Lower leg skin (tissue), 4 donors: ENCODE results near the gene DLG2. TPM values are rescaled to one million over a fixed set of nuclear protein-coding genes. Genes with fewer than 3 reads are reported as not detected.

Experiments used
- DNase-seq, 2 donors: peaks; one replicate each; pipeline ENCODE4 v3.0.0-alpha.2; 2019; ENCODE audit warnings: low spot score in 2 of 2
- H3K4me3 ChIP-seq: fragments of 200-600 bp; sonication (generic); 2 replicates; pipeline ENCODE4 v1.5.1; 2017; ENCODE audit warnings: mild to moderate bottlenecking, low read depth; ENCODE audit not compliant: poor library complexity, severe bottlenecking
- POLR2A ChIP-seq, 2 donors: fragments of 450-650 bp; IDR thresholded peaks; one replicate each; pipeline ENCODE4 v1.6.1; 2016 to 2017; ENCODE audit warnings: antibody characterized with exemption in 2 of 2, mild to moderate bottlenecking in 1 of 2, moderate library complexity in 1 of 2
- WGBS, 2 donors: methylation state at CpG; one replicate each; pipeline ENCODE4 v1.1.5; 2018; 5-methylcytosine and 5-hydroxymethylcytosine counted together
- intact Hi-C: fragments of 100-400 bp; cut with DNase I; formaldehyde crosslinking; loops from one replicate; pipeline ENCODE4 v1.15.0; 2023; ENCODE audit warnings: low total_unique reads
- total RNA-seq, 4 donors: library from RNA; depleted of rRNA; stranded (reverse); fragments of >200 nt; gene quantifications; one replicate each; pipeline ENCODE4 v1.1.0, GENCODE V29; 2016
- TF ChIP-seq, protein P1 (sequence below), 3 donors: fragments of 450-650 bp; IDR thresholded peaks; one replicate each; pipeline ENCODE4 v1.5.1; 2016; ENCODE audit warnings: antibody characterized with exemption in 3 of 3, mild to moderate bottlenecking in 3 of 3, moderate library complexity in 2 of 3

DLG2 gene
- total RNA-seq, 4 donors from 2014 or later: 37.6 to 68.3 (median 46.0) TPM

DNA sequence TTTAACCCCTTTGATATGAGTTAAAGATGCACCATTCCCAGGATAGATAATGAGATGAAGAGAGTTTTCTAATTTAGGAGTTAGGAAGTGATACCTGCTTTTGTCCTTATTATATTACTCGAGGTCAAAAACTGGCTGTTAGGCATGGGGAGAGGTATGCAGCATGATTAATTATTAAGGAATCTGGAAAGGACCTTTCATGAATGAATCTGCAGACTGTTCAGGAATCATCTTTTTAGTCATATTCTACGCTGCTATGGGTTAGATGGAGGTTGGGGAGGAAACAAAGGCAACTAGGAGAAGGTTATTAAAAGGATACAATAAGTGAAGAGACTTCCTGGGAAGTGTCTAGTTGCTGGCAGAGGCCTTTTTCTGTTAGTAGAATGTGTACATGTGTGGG is 1848.5 kb downstream of the DLG2 start:
- no peak for DNase-seq
- intact Hi-C loops: no loop called here
- TF ChIP-seq, protein P1, sequence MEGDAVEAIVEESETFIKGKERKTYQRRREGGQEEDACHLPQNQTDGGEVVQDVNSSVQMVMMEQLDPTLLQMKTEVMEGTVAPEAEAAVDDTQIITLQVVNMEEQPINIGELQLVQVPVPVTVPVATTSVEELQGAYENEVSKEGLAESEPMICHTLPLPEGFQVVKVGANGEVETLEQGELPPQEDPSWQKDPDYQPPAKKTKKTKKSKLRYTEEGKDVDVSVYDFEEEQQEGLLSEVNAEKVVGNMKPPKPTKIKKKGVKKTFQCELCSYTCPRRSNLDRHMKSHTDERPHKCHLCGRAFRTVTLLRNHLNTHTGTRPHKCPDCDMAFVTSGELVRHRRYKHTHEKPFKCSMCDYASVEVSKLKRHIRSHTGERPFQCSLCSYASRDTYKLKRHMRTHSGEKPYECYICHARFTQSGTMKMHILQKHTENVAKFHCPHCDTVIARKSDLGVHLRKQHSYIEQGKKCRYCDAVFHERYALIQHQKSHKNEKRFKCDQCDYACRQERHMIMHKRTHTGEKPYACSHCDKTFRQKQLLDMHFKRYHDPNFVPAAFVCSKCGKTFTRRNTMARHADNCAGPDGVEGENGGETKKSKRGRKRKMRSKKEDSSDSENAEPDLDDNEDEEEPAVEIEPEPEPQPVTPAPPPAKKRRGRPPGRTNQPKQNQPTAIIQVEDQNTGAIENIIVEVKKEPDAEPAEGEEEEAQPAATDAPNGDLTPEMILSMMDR (IDR thresholded peaks at IDR 0.05): no peak
- no peak for TF ChIP-seq POLR2A (IDR thresholded peaks at IDR 0.05)
- H3K4me3 ChIP-seq: no peak overlapping the region
- 45 to 49% methylated on average over 2 of the region's 2 CpGs for WGBS, 2 donors

- intact Hi-C loops: no loop called here
- DNase-seq: no peak
- WGBS, 2 donors: 62 to 67% methylated on average over 7 of the region's 7 CpGs
- TF ChIP-seq, protein P1 (IDR thresholded peaks at IDR 0.05): no peak
- TF ChIP-seq POLR2A (IDR thresholded peaks at IDR 0.05): no peak
- no peak overlapping the region for H3K4me3 ChIP-seq
Observed at GRCh38 chr11:83773950-83774880, 1852.9 kb downstream of the DLG2 start.

DNA sequence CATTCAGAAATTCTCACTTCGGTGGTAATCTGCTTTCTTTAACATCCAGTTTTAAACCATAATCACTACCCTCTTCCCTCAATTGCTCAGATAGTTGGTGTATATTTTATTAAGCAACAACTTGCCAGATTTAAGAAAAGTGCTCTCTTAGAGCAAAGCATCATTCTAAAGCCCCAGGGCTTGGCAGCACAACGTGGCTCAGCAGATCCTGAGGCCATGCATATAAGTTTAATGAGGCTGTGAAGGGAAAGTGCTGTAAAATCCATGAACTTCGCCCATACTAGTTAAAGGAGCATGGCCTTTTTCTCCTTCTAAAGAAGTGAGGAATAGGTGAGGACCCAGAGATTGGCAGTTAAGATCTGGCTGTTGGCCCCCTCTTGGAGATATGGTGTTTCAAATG is 1858.7 kb downstream of the DLG2 start:
- no peak overlapping the region for H3K4me3 ChIP-seq
- DNase-seq: no peak
- intact Hi-C loops: no loop called here
- no peak for TF ChIP-seq POLR2A (IDR thresholded peaks at IDR 0.05)
- TF ChIP-seq, protein P1 (IDR thresholded peaks at IDR 0.05): no peak
- WGBS, 2 donors: 45 to 50% methylated on average over 3 of the region's 3 CpGs

DNA sequence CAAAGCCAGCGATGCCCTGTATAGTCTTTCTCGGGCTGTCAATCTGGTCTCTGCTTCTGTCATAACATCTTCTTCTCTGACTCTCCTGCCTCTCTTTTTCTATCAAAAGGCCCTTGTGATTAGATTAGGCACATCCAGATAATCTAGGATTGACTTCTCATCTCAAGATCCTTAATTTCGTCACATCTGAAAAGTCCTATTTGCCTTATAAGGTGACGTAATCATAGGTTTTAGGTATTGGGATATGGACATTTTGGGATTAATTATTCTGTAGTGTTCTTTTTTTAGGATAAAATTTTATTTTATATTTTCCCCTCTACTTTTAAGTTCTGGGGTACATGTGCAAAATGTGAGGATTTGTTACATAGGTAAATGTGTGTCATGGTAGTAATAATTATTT is 1860.2 kb downstream of the DLG2 start:
- intact Hi-C loops: no loop called here
- no peak overlapping the region for H3K4me3 ChIP-seq
- 93 to 94% methylated on average over 4 of the region's 4 CpGs for WGBS, 2 donors
- TF ChIP-seq, protein P1 (IDR thresholded peaks at IDR 0.05): no peak
- no peak for TF ChIP-seq POLR2A (IDR thresholded peaks at IDR 0.05)
- DNase-seq: no peak

DNA sequence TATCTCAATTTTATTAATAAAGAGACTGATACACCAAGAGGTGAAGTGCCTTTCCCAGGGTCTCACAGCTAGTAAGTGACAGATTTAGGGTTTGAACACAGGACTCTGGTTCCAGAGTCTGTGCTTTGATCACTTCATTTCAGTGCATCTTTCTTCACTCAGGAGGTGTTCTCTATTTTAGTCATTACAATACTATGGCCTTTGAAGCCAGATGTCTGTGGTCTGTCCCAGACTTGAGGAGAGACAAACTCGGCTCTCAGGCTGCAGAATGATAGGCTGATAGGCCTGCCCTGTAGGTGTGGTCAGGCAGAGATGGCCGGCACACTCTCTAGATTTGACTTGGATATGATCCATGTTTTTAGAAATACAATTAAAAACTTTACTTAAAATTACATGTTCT is 1862.5 kb downstream of the DLG2 start:
- WGBS, 2 donors: 44 to 67% methylated on average over 2 of the region's 2 CpGs
- TF ChIP-seq, protein P1 (IDR thresholded peaks at IDR 0.05): no peak
- TF ChIP-seq POLR2A (IDR thresholded peaks at IDR 0.05): no peak
- no peak for DNase-seq
- H3K4me3 ChIP-seq: no peak overlapping the region
- intact Hi-C loops: no loop called here
